K562 (cell line): Measurements from ENCODE around the gene NOL4L. TPM values are rescaled to one million over a fixed set of nuclear protein-coding genes. Genes with fewer than 3 reads are reported as not detected.

Experiments
- ATF7 ChIP-seq: fragments of 450-650 bp; IDR thresholded peaks from 2 replicates; pipeline ENCODE4 v1.7.1; 2014; ENCODE audit warnings: mild to moderate bottlenecking, moderate library complexity
- DMBX1 ChIP-seq: fragments of 250-450 bp; sonication (Bioruptor Pico); IDR thresholded peaks from 2 replicates; pipeline ENCODE4 v1.8.0; 2022; ENCODE audit warnings: inconsistent platforms, mild to moderate bottlenecking, moderate library complexity, borderline replicate concordance
- GATAD2A ChIP-seq: fragments of 450-650 bp; IDR thresholded peaks from 2 replicates; pipeline ENCODE4 v1.6.1; 2017
- LCOR ChIP-seq: sonication (generic); formaldehyde crosslinking; IDR thresholded peaks from 2 replicates; pipeline ENCODE4 v1.8.0; 2022; ENCODE audit warnings: mild to moderate bottlenecking, missing genetic modification reagents
- MCM2 ChIP-seq: fragments of 450-650 bp; IDR thresholded peaks from 2 replicates; pipeline ENCODE4 v1.6.1; 2017; ENCODE audit warnings: low read depth, mild to moderate bottlenecking
- MTA1 ChIP-seq: fragments of 450-650 bp; IDR thresholded peaks from 2 replicates; pipeline ENCODE4 v1.6.1; 2017; ENCODE audit warnings: borderline replicate concordance
- NBN ChIP-seq: fragments of 450-650 bp; IDR thresholded peaks from 2 replicates; pipeline ENCODE4 v1.6.1; 2016; ENCODE audit warnings: low read depth, mild to moderate bottlenecking
- NCOA4 ChIP-seq: fragments of 450-650 bp; IDR thresholded peaks from 2 replicates; pipeline ENCODE4 v1.6.1; 2018; ENCODE audit warnings: mild to moderate bottlenecking; ENCODE audit not compliant: partially characterized antibody
- NFE2 ChIP-seq: IDR thresholded peaks from 2 replicates; pipeline ENCODE4 v1.6.1; 2014; ENCODE audit warnings: antibody characterized with exemption, low read depth
- NKRF ChIP-seq: fragments of 450-650 bp; IDR thresholded peaks from 2 replicates; pipeline ENCODE4 v1.6.1; 2016; ENCODE audit warnings: borderline replicate concordance
- PHB2 ChIP-seq: fragments of 450-650 bp; IDR thresholded peaks from 2 replicates; pipeline ENCODE4 v1.6.1; 2017; ENCODE audit warnings: low read depth
- POLR2A ChIP-seq: fragments of 450-650 bp; conservative IDR thresholded peaks from 2 replicates; pipeline ENCODE4 v1.6.1; 2016
- SMARCC2 ChIP-seq: fragments of 450-650 bp; IDR thresholded peaks from 2 replicates; pipeline ENCODE4 v1.6.1; 2017; ENCODE audit warnings: antibody characterized with exemption, moderate library complexity, mild to moderate bottlenecking, low read depth
- SMARCE1 ChIP-seq: fragments of 450-650 bp; IDR thresholded peaks from 2 replicates; pipeline ENCODE4 v1.7.1; 2016; ENCODE audit warnings: mild to moderate bottlenecking
- SREBF2 ChIP-seq: sonication (generic); formaldehyde crosslinking; IDR thresholded peaks from 2 replicates; pipeline ENCODE4 v1.4.0; 2020; ENCODE audit warnings: mild to moderate bottlenecking, missing genetic modification reagents
- TRIM28 ChIP-seq: fragments of 450-650 bp; IDR thresholded peaks from 2 replicates; pipeline ENCODE4 v1.6.1; 2017
- ZBTB43 ChIP-seq: sonication (generic); formaldehyde crosslinking; IDR thresholded peaks from 2 replicates; pipeline ENCODE4 v1.8.0; 2023; ENCODE audit warnings: mild to moderate bottlenecking, missing genetic modification reagents
- ZFP36 ChIP-seq: fragments of 150-350 bp; IDR thresholded peaks from 2 replicates; pipeline ENCODE4 v1.6.1; 2018; ENCODE audit warnings: low read length, low read depth; ENCODE audit not compliant: partially characterized antibody
- ZNF184 ChIP-seq: sonication (generic); formaldehyde crosslinking; IDR thresholded peaks from 2 replicates; pipeline ENCODE4 v1.5.0; 2020; ENCODE audit warnings: missing genetic modification reagents
- ZNF57 ChIP-seq: fragments of 450-650 bp; formaldehyde crosslinking; IDR thresholded peaks from 2 replicates; pipeline ENCODE4 v1.4.0; 2020; ENCODE audit warnings: mild to moderate bottlenecking, moderate library complexity
- ZNF76 ChIP-seq: fragments of 250-450 bp; sonication (Bioruptor Pico); IDR thresholded peaks from 2 replicates; pipeline ENCODE4 v1.4.0; 2020; ENCODE audit warnings: mild to moderate bottlenecking, moderate library complexity, borderline replicate concordance
- polyA plus RNA-seq, 8 experiments: library from polyadenylated mRNA; depleted of rRNA in 4 of 8; stranded (reverse) in 5 of 8; unstranded in 3 of 8; fragments of >200 nt; fragmentation: Nextera tagmentation in 2 of 8; fragmentation: Illumina TruSeq in 1 of 8; extraction: Ambion mirVana in 2 of 8; extraction: Trizol in 1 of 8; gene quantifications; 2 replicates each; pipeline versions ENCODE4 v1.2.1 to v1.2.3, GENCODE V29; 2011 to 2014; ENCODE audit warnings: inconsistent platforms in 1 of 8, missing spikeins in 1 of 8
- total RNA-seq, 7 experiments: library from RNA; depleted of rRNA in 6 of 7; stranded (reverse); fragments of >200 nt in 6 of 7; fragmentation: Illumina TruSeq in 2 of 7; extraction: Trizol in 2 of 7; gene quantifications; 2 replicates each; pipeline versions ENCODE4 v1.2.1 to v1.2.3, GENCODE V29; 2011 to 2021; ENCODE audit warnings: low replicate concordance in 1 of 7
- TF ChIP-seq, protein P1 (sequence below): sonication (generic); formaldehyde crosslinking; IDR thresholded peaks from 2 replicates; pipeline ENCODE4 v1.8.0; 2022; ENCODE audit warnings: missing genetic modification reagents, mild to moderate bottlenecking, moderate library complexity, borderline replicate concordance
- TF ChIP-seq, protein P2 (sequence below), 2 experiments: fragments of 450-650 bp; IDR thresholded peaks; 2 replicates each; pipeline ENCODE4 v1.6.1; 2016

NOL4L gene
- total and polyA plus RNA-seq, 9 of the 15 experiments (the other 6 are each of a cell fraction or from before 2014, with no cell fraction given), result 5.1 to 36.2 (median 13.6) TPM

DNA sequence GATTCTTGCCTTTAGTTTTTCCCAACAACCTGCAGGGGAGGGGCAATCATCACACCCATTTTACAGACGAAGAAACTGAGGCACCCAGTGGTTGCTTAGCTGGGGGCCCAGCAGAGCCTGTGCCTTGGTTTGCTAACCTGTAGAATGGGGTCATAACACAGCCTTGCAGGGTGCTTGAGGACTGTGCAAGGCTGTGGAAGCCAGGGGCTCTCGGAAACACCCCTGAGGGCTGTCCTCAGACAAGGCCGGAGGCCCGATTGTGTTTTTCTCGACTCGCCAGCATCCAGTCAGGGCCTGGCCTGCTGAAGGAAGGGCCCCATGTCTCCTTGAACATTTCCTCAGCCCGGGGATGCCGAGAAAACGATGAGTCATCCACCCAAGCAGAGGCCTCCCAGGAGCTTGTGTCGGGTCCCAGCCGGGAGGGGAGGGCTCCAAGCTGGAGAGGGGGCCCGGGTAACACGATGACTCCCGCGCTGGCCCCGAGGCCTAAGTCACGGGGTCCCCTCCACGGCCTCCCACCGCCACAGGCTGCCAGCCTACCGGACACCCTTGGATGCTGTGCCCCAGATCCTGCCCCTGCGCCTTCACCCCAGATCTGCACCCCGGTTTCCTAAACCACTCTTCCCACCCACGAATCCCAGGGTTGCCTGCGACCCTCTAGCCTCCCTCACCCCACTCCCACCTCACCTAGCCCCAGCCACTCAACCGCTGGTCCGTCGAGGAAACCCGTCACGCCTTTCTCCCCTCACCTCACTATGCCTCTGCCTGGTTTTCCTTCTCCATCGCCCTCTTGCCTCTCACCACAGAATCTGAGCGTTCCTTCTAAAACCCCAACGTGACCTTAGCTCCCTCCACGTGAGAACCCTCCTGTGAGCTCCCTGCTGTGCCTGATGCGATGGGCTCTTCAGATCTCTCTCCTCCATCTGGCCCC lies 10.6 kb downstream of the NOL4L start (continued):
- TF ChIP-seq PHB2, result no peak
- TF ChIP-seq DMBX1, result 0 out of 2 replicates have a peak, but pooled peaks have one; percentile 38
- TF ChIP-seq NCOA4, result peak; percentile 90
- 0 out of 2 replicates have a peak, but pooled peaks have one; percentile 27 for TF ChIP-seq ZBTB43 (CRISPR knock-in tag)
- TF ChIP-seq ZNF184 (CRISPR knock-in tag), result no peak
- TF ChIP-seq POLR2A, result 0 out of 2 replicates have a peak, but pooled peaks have one; percentile 22
- TF ChIP-seq ZFP36, result peak; percentile 2
- TF ChIP-seq ZNF76, result no peak
- TF ChIP-seq SREBF2, result no peak
- no peak for TF ChIP-seq MCM2
- TF ChIP-seq SMARCE1, result peak; percentile 74
- TF ChIP-seq ATF7, result 0 out of 2 replicates have a peak, but pooled peaks have one; percentile 46
- TF ChIP-seq, protein P1, sequence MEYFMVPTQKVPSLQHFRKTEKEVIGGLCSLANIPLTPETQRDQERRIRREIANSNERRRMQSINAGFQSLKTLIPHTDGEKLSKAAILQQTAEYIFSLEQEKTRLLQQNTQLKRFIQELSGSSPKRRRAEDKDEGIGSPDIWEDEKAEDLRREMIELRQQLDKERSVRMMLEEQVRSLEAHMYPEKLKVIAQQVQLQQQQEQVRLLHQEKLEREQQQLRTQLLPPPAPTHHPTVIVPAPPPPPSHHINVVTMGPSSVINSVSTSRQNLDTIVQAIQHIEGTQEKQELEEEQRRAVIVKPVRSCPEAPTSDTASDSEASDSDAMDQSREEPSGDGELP (CRISPR knock-in tag), result peak; percentile 16; the same call in 1 of the 2 replicates
- TF ChIP-seq, protein P2, sequence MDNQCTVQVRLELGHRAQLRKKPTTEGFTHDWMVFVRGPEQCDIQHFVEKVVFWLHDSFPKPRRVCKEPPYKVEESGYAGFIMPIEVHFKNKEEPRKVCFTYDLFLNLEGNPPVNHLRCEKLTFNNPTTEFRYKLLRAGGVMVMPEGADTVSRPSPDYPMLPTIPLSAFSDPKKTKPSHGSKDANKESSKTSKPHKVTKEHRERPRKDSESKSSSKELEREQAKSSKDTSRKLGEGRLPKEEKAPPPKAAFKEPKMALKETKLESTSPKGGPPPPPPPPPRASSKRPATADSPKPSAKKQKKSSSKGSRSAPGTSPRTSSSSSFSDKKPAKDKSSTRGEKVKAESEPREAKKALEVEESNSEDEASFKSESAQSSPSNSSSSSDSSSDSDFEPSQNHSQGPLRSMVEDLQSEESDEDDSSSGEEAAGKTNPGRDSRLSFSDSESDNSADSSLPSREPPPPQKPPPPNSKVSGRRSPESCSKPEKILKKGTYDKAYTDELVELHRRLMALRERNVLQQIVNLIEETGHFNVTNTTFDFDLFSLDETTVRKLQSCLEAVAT (IDR thresholded peaks at IDR 0.05), result peak in 1 of 2 experiments; percentile 59; a peak in 2 of 4 replicates
- TF ChIP-seq GATAD2A, result peak; percentile 72; the same call in 1 of the 2 replicates
- no peak for TF ChIP-seq TRIM28
- no peak for TF ChIP-seq ZNF57 (CRISPR knock-in tag)
- 0 out of 2 replicates have a peak, but pooled peaks have one; percentile 47 for TF ChIP-seq LCOR
- 0 out of 2 replicates have a peak, but pooled peaks have one; percentile 15 for TF ChIP-seq MTA1
- TF ChIP-seq NBN, result peak; percentile 49
- TF ChIP-seq NFE2, result peak; percentile 93
- TF ChIP-seq NKRF, result peak; percentile 56
- TF ChIP-seq SMARCC2, result peak; percentile 71; the same call in 1 of the 2 replicates
